ENCODE measurements around the gene HTT-AS. TPM values are rescaled to one million over a fixed set of nuclear protein-coding genes. Genes with fewer than 3 reads are reported as not detected.
"Not testable (repeated sequence)": the region's sequence is repeated elsewhere in the genome, so short reads cannot be mapped to it uniquely, and the experiment has no call there.

HTT-AS gene
- polyA plus RNA-seq, 1 of the 3 experiments (the other 2 are of a cell fraction) = not detected

DNA sequence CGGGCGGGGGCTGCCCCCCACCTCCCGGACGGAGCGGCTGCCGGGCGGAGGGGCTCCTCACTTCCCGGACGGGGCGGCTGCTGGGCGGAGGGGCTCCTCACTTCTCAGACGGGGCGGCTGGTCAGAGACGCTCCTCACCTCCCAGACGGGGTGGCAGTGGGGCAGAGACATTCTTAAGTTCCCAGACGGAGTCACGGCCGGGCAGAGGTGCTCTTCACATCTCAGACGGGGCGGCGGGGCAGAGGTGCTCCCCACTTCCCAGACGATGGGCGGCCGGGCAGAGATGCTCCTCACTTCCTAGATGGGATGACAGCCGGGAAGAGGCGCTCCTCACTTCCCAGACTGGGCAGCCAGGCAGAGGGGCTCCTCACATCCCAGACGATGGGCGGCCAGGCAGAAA is 20.4 kb upstream of the HTT-AS start:
- CTCF ChIA-PET; H3K9ac ChIP-seq; H3K27ac ChIP-seq (ENCODE audit: low read depth in 2 of 2, low read length in 1 of 2); H3K9me3 ChIP-seq; H3K27me3 ChIP-seq (ENCODE audit: insufficient read depth); H3F3A ChIP-seq (replicated peaks; ENCODE audit: insufficient read depth); DNase-seq; POLR2A ChIA-PET; H2AFZ ChIP-seq (ENCODE audit: low read depth); H3K4me2 ChIP-seq; H3K9me2 ChIP-seq; H3K4me3 ChIP-seq (ENCODE audit: low read depth in 2 of 2, low read length in 1 of 2); H3K4me1 ChIP-seq (ENCODE audit: control insufficient read depth in 1 of 2, insufficient read depth in 2 of 2, low read depth in 1 of 2, low read length in 1 of 2): not testable (repeated sequence)
- 93% methylated on average over 15 of the region's 28 CpGs for WGBS (ENCODE audit: low lambda C conversion rate)
- Histone ChIP-seq H3K36me3 (replicated peaks in 1 of 2; ENCODE audit: control insufficient read depth in 1 of 2, insufficient read depth in 2 of 2, low read length in 1 of 2) (peaks cover 30 to 31% of the 10 kb centered on the region in 2 experiments), H3K79me2 (ENCODE audit: insufficient read depth) (peaks cover 23% of the 10 kb centered on the region), H4K20me1 (ENCODE audit: insufficient read depth) (peaks cover 11% of the 10 kb centered on the region)

GRCh38 chr4:3091464-3091863 is 17.1 kb upstream of the HTT-AS start:
- Histone ChIP-seq H4K20me1 (ENCODE audit: insufficient read depth) (peaks cover 6% of the 10 kb centered on the region; the same call in 1 of the 2 replicates), H2AFZ (ENCODE audit: low read depth) (no peak overlapping the region), H3K4me3 (ENCODE audit: low read depth in 2 of 2, low read length in 1 of 2) (no peak overlapping the region), H3K27ac (ENCODE audit: low read depth in 2 of 2, low read length in 1 of 2) (no peak overlapping the region), H3K27me3 (ENCODE audit: insufficient read depth) (no peaks in the 10 kb centered on the region), H3K9me2 (no peaks in the 10 kb centered on the region), H3F3A (replicated peaks; ENCODE audit: insufficient read depth) (peaks cover 4% of the 10 kb centered on the region), H3K36me3 (replicated peaks in 1 of 2; ENCODE audit: control insufficient read depth in 1 of 2, insufficient read depth in 2 of 2, low read length in 1 of 2) (peaks cover 26 to 32% of the 10 kb centered on the region in 2 experiments), H3K9me3 (no peaks in the 10 kb centered on the region), H3K4me2 (no peak overlapping the region), H3K4me1 (ENCODE audit: control insufficient read depth in 1 of 2, insufficient read depth in 2 of 2, low read depth in 1 of 2, low read length in 1 of 2) (no peaks in the 10 kb centered on the region), H3K79me2 (ENCODE audit: insufficient read depth) (peaks cover 47% of the 10 kb centered on the region), H3K9ac (no peak overlapping the region)
- 69% methylated on average over 5 of the region's 5 CpGs for WGBS (ENCODE audit: low lambda C conversion rate)
- no peak for DNase-seq
- CTCF ChIA-PET = no interaction called here
- POLR2A ChIA-PET = no interaction called here
- no peak for TF ChIP-seq IRF3 (IDR thresholded peaks at IDR 0.05; ENCODE audit: low read depth, low read length)
- TF ChIP-seq, protein P1, sequence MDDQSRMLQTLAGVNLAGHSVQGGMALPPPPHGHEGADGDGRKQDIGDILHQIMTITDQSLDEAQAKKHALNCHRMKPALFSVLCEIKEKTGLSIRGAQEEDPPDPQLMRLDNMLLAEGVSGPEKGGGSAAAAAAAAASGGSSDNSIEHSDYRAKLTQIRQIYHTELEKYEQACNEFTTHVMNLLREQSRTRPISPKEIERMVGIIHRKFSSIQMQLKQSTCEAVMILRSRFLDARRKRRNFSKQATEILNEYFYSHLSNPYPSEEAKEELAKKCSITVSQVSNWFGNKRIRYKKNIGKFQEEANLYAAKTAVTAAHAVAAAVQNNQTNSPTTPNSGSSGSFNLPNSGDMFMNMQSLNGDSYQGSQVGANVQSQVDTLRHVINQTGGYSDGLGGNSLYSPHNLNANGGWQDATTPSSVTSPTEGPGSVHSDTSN (IDR thresholded peaks at IDR 0.05) = no peak
- TF ChIP-seq ELF1 (IDR thresholded peaks at IDR 0.05) = no peak
- no peak for TF ChIP-seq USF1 (IDR thresholded peaks at IDR 0.05; ENCODE audit: borderline replicate concordance, low read depth)
- TF ChIP-seq, protein P2, sequence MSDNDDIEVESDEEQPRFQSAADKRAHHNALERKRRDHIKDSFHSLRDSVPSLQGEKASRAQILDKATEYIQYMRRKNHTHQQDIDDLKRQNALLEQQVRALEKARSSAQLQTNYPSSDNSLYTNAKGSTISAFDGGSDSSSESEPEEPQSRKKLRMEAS (IDR thresholded peaks at IDR 0.05; ENCODE audit: low read depth) = no peak
- TF ChIP-seq TAF1 (IDR thresholded peaks at IDR 0.05; ENCODE audit: borderline replicate concordance, low read depth, low read length) = no peak
- no peak for TF ChIP-seq NFIC (IDR thresholded peaks at IDR 0.05; ENCODE audit: borderline replicate concordance)
- no peak for TF ChIP-seq RAD21 (IDR thresholded peaks at IDR 0.05; ENCODE audit: low read length)
- TF ChIP-seq TCF12 (IDR thresholded peaks at IDR 0.05) = no peak
- TF ChIP-seq GABPA (IDR thresholded peaks at IDR 0.05; ENCODE audit: low read depth) = no peak
- no peak for TF ChIP-seq JUND (IDR thresholded peaks at IDR 0.05)
- TF ChIP-seq SIN3A (IDR thresholded peaks at IDR 0.05; ENCODE audit: borderline replicate concordance, low read depth, low read length) = no peak
- no peak for TF ChIP-seq EP300 (IDR thresholded peaks at IDR 0.05; ENCODE audit: borderline replicate concordance in 1 of 2, low read depth in 1 of 2, low read length in 1 of 2)
- TF ChIP-seq CHD2 (IDR thresholded peaks at IDR 0.05; ENCODE audit: low read length, partially characterized antibody) = no peak
- TF ChIP-seq FOXM1 (IDR thresholded peaks at IDR 0.05; ENCODE audit: low read depth) = no peak
- TF ChIP-seq, protein P3, sequence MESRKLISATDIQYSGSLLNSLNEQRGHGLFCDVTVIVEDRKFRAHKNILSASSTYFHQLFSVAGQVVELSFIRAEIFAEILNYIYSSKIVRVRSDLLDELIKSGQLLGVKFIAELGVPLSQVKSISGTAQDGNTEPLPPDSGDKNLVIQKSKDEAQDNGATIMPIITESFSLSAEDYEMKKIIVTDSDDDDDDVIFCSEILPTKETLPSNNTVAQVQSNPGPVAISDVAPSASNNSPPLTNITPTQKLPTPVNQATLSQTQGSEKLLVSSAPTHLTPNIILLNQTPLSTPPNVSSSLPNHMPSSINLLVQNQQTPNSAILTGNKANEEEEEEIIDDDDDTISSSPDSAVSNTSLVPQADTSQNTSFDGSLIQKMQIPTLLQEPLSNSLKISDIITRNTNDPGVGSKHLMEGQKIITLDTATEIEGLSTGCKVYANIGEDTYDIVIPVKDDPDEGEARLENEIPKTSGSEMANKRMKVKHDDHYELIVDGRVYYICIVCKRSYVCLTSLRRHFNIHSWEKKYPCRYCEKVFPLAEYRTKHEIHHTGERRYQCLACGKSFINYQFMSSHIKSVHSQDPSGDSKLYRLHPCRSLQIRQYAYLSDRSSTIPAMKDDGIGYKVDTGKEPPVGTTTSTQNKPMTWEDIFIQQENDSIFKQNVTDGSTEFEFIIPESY (IDR thresholded peaks at IDR 0.05; ENCODE audit: borderline replicate concordance, low read depth) = no peak
- TF ChIP-seq, protein P4, sequence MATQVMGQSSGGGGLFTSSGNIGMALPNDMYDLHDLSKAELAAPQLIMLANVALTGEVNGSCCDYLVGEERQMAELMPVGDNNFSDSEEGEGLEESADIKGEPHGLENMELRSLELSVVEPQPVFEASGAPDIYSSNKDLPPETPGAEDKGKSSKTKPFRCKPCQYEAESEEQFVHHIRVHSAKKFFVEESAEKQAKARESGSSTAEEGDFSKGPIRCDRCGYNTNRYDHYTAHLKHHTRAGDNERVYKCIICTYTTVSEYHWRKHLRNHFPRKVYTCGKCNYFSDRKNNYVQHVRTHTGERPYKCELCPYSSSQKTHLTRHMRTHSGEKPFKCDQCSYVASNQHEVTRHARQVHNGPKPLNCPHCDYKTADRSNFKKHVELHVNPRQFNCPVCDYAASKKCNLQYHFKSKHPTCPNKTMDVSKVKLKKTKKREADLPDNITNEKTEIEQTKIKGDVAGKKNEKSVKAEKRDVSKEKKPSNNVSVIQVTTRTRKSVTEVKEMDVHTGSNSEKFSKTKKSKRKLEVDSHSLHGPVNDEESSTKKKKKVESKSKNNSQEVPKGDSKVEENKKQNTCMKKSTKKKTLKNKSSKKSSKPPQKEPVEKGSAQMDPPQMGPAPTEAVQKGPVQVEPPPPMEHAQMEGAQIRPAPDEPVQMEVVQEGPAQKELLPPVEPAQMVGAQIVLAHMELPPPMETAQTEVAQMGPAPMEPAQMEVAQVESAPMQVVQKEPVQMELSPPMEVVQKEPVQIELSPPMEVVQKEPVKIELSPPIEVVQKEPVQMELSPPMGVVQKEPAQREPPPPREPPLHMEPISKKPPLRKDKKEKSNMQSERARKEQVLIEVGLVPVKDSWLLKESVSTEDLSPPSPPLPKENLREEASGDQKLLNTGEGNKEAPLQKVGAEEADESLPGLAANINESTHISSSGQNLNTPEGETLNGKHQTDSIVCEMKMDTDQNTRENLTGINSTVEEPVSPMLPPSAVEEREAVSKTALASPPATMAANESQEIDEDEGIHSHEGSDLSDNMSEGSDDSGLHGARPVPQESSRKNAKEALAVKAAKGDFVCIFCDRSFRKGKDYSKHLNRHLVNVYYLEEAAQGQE (IDR thresholded peaks at IDR 0.05; ENCODE audit: low read depth, low read length) = no peak
